Measurements from ENCODE around the gene AGMO. TPM values are rescaled to one million over a fixed set of nuclear protein-coding genes. Genes with fewer than 3 reads are reported as not detected.

The AGMO gene
- total and polyA plus RNA-seq, 2 donors (not counting 1 experiment from before 2014, with no cell fraction given): not detected

DNA sequence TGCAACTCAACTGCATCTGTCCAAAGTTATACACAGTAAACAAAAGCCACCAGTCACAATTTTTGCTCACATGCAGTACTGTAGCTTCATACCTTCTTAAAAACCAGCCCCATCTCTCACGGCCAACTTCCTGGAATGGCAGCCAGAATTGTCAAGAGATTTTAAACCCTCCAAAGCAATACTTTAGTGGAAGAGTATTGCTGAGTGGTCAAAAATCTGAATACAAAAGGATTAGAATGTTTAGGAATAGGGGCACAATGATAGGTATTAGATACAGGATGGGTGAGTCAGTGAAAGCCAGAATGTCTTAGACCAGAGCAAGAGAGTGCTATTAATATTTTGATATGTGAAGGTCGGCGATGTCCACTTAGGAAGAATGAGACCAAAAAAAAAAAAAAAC, 193.9 kb downstream of the AGMO start:
- intact Hi-C loops (cut with micrococcal nuclease): no loop called here
- H3K36me3 ChIP-seq (replicated peaks in 1 of 2; ENCODE audit: control extremely low read depth in 1 of 2, control insufficient read depth in 1 of 2, extremely low read depth in 1 of 2, insufficient read depth in 2 of 2, low read length in 1 of 2): no peaks in the 10 kb centered on the region
- H3K27me3 Mint-ChIP-seq: no peaks in the 10 kb centered on the region
- no peak overlapping the region for H3K4me3 ChIP-seq (ENCODE audit: control extremely low read depth in 1 of 5, extremely low read depth in 1 of 5, insufficient read depth in 1 of 5, low read depth in 2 of 5, low read length in 4 of 5)
- H3K79me2 ChIP-seq (ENCODE audit: control insufficient read depth, insufficient read depth, low read length): no peaks in the 10 kb centered on the region
- CTCF ChIA-PET: no interaction called here
- no peak overlapping the region for H3K27ac ChIP-seq (ENCODE audit: low read length in 2 of 2)
- H3K4me1 Mint-ChIP-seq: no peaks in the 10 kb centered on the region
- no CpG with 5 or more reads among the region's 3 CpGs for WGBS (ENCODE audit: insufficient coverage)
- no peaks in the 10 kb centered on the region for H4K20me1 ChIP-seq (ENCODE audit: control insufficient read depth, insufficient read depth, low read length, poor library complexity, severe bottlenecking)
- POLR2A ChIA-PET: no interaction called here
- H3K4me1 ChIP-seq (ENCODE audit: control insufficient read depth in 2 of 2, insufficient read depth in 2 of 2, low read length in 2 of 2): no peaks in the 10 kb centered on the region
- no peak for TF ChIP-seq EZH2 (IDR thresholded peaks at IDR 0.05; ENCODE audit: borderline replicate concordance, insufficient read depth, low read depth, low read length, poor library complexity, severe bottlenecking)
- TF ChIP-seq, protein P1, sequence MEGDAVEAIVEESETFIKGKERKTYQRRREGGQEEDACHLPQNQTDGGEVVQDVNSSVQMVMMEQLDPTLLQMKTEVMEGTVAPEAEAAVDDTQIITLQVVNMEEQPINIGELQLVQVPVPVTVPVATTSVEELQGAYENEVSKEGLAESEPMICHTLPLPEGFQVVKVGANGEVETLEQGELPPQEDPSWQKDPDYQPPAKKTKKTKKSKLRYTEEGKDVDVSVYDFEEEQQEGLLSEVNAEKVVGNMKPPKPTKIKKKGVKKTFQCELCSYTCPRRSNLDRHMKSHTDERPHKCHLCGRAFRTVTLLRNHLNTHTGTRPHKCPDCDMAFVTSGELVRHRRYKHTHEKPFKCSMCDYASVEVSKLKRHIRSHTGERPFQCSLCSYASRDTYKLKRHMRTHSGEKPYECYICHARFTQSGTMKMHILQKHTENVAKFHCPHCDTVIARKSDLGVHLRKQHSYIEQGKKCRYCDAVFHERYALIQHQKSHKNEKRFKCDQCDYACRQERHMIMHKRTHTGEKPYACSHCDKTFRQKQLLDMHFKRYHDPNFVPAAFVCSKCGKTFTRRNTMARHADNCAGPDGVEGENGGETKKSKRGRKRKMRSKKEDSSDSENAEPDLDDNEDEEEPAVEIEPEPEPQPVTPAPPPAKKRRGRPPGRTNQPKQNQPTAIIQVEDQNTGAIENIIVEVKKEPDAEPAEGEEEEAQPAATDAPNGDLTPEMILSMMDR (IDR thresholded peaks at IDR 0.05): no peak
- H3K27ac Mint-ChIP-seq: no peak overlapping the region
- ATAC-seq (ENCODE audit: low read depth): no peak
- no peaks in the 10 kb centered on the region for H3K27me3 ChIP-seq (replicated peaks in 1 of 4; ENCODE audit: control extremely low read depth in 1 of 4, control insufficient read depth in 3 of 4, insufficient read depth in 4 of 4, low read length in 3 of 4)
- H3K9me3 Mint-ChIP-seq (ENCODE audit: insufficient read depth): peaks cover 6% of the 10 kb centered on the region
- H3K9ac ChIP-seq (ENCODE audit: low read length): no peak overlapping the region
- DNase-seq: no peak
- no peak overlapping the region for H3K4me2 ChIP-seq (replicated peaks; ENCODE audit: low read depth, low read length, poor library complexity, severe bottlenecking)
- no peak overlapping the region for H2AFZ ChIP-seq (ENCODE audit: insufficient read depth, low read depth, low read length, poor library complexity, severe bottlenecking)
- no peak overlapping the region for H3K4me3 Mint-ChIP-seq
- H3K9me3 ChIP-seq (ENCODE audit: control extremely low read depth in 1 of 3, control insufficient read depth in 2 of 3, insufficient read depth in 1 of 3, low read length in 2 of 3): peaks cover 0 to 4% (median 0%) of the 10 kb centered on the region in 3 donors

DNA sequence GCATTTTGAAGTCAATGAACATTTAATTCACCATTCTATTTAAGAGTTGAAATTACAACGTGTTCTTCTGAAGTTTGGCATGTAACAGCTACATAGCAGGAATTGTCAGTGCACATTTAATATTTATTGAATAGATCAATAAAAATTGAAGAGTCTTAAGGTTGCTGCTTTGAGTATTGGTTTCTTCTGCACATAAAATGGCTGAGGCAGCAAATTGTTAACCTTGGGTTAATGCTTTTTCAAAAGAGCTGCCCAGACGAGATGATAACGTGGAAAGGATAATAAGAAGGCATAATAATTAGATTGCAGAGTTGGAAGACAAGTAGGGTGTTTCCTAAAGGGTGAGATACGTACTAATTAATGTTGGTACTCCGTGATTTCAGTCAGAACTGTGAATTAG, 203.7 kb downstream of the AGMO start:
- TF ChIP-seq, protein P1 (IDR thresholded peaks at IDR 0.05): no peak
- TF ChIP-seq EZH2 (IDR thresholded peaks at IDR 0.05; ENCODE audit: borderline replicate concordance, insufficient read depth, low read depth, low read length, poor library complexity, severe bottlenecking): no peak
- Histone ChIP-seq H3K9me3 (ENCODE audit: control extremely low read depth in 1 of 3, control insufficient read depth in 2 of 3, insufficient read depth in 1 of 3, low read length in 2 of 3) (peaks cover 0 to 3% (median 0%) of the 10 kb centered on the region in 3 donors), H3K4me1 (ENCODE audit: control insufficient read depth in 2 of 2, insufficient read depth in 2 of 2, low read length in 2 of 2) (no peaks in the 10 kb centered on the region), H3K9ac (ENCODE audit: low read length) (no peak overlapping the region), H3K4me3 (ENCODE audit: control extremely low read depth in 1 of 5, extremely low read depth in 1 of 5, insufficient read depth in 1 of 5, low read depth in 2 of 5, low read length in 4 of 5) (no peak overlapping the region), H4K20me1 (ENCODE audit: control insufficient read depth, insufficient read depth, low read length, poor library complexity, severe bottlenecking) (no peaks in the 10 kb centered on the region), H2AFZ (ENCODE audit: insufficient read depth, low read depth, low read length, poor library complexity, severe bottlenecking) (no peak overlapping the region), H3K27me3 (replicated peaks in 1 of 4; ENCODE audit: control extremely low read depth in 1 of 4, control insufficient read depth in 3 of 4, insufficient read depth in 4 of 4, low read length in 3 of 4) (no peaks in the 10 kb centered on the region), H3K4me2 (replicated peaks; ENCODE audit: low read depth, low read length, poor library complexity, severe bottlenecking) (no peak overlapping the region), H3K36me3 (replicated peaks in 1 of 2; ENCODE audit: control extremely low read depth in 1 of 2, control insufficient read depth in 1 of 2, extremely low read depth in 1 of 2, insufficient read depth in 2 of 2, low read length in 1 of 2) (no peaks in the 10 kb centered on the region), H3K79me2 (ENCODE audit: control insufficient read depth, insufficient read depth, low read length) (no peaks in the 10 kb centered on the region), H3K27ac (ENCODE audit: low read length in 2 of 2) (no peak overlapping the region)
- DNase-seq (no peak), ATAC-seq (ENCODE audit: low read depth) (no peak)
- no peaks in the 10 kb centered on the region for H3K27me3 Mint-ChIP-seq
- no peaks in the 10 kb centered on the region for H3K4me1 Mint-ChIP-seq
- CTCF ChIA-PET: no interaction called here
- H3K27ac Mint-ChIP-seq: no peak overlapping the region
- no peak overlapping the region for H3K4me3 Mint-ChIP-seq
- POLR2A ChIA-PET: no interaction called here
- WGBS (ENCODE audit: insufficient coverage): 83% methylated on average over 3 of the region's 5 CpGs
- intact Hi-C loops (cut with micrococcal nuclease): no loop called here
- H3K9me3 Mint-ChIP-seq (ENCODE audit: insufficient read depth): no peaks in the 10 kb centered on the region

All from B cell (primary cell).